Ascending aorta (tissue), 2 donors: Measurements from ENCODE around the gene TNXB. TPM values are rescaled to one million over a fixed set of nuclear protein-coding genes. Genes with fewer than 3 reads are reported as not detected.

Experiments
- DNase-seq, 2 donors: peaks; one replicate each; pipeline ENCODE4 v3.0.0-alpha.2; 2019; ENCODE audit warnings: low spot score in 2 of 2
- H3K27ac ChIP-seq, 2 donors: fragments of 200-600 bp; sonication (generic); one replicate each; pipeline ENCODE4 v1.5.1; 2016 to 2017; ENCODE audit warnings: mild to moderate bottlenecking in 1 of 2
- H3K27me3 ChIP-seq: fragments of 200-600 bp; sonication (generic); one replicate; pipeline ENCODE4 v1.5.1; 2017
- H3K36me3 ChIP-seq, 2 donors: fragments of 200-600 bp; sonication (generic); one replicate each; pipeline ENCODE4 v1.5.1; 2016
- H3K4me1 ChIP-seq, 2 donors: fragments of 200-600 bp; sonication (generic); one replicate each; pipeline ENCODE4 v1.5.1; 2016 to 2017; ENCODE audit warnings: mild to moderate bottlenecking in 1 of 2
- H3K4me3 ChIP-seq, 2 donors: fragments of 200-600 bp; sonication (generic); one replicate each; pipeline ENCODE4 v1.5.1; 2016 to 2017; ENCODE audit warnings: mild to moderate bottlenecking in 1 of 2
- H3K9me3 ChIP-seq, 2 donors: fragments of 200-600 bp; sonication (generic); one replicate each; pipeline ENCODE4 v1.5.1; 2016
- intact Hi-C: fragments of 100-400 bp; cut with DNase I; formaldehyde crosslinking; loops from one replicate; pipeline ENCODE4 v1.15.1; 2023
- total RNA-seq: library from RNA; depleted of rRNA; stranded (reverse); fragments of >200 nt; gene quantifications from one replicate; pipeline ENCODE4 v1.1.0, GENCODE V29; 2016
- TF ChIP-seq, protein P1 (sequence below), 3 experiments: fragments of 200-600 bp in 2 of 3; fragments of 450-650 bp in 1 of 3; sonication (generic) in 2 of 3; IDR thresholded peaks; one replicate each; pipeline ENCODE4 v1.5.1; 2016 to 2019; ENCODE audit warnings: antibody characterized with exemption in 3 of 3, mild to moderate bottlenecking in 1 of 3, moderate library complexity in 1 of 3

Gene TNXB
- total RNA-seq, 1 donor from 2014 or later, result 493 TPM

DNA sequence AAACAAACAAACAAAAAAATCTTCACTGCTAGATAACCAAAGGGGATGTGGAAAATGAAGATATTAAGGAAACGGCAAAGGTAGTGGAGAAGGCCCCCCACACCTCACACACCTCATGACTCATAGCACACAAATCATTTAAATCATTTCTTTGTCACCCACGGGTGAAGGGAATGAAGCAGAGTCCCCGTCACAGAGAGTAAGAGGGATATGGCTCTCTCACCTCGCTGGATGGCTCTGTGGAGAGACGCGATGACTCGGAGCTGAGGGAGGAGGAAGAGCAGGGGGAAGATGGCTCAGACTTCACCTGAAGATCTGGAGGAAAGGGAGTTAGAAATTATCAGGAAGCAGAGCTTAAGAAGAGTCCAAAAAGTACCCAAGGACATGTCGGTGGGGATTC, 17.7 kb upstream of the TNXB start:
- TF ChIP-seq, protein P1, sequence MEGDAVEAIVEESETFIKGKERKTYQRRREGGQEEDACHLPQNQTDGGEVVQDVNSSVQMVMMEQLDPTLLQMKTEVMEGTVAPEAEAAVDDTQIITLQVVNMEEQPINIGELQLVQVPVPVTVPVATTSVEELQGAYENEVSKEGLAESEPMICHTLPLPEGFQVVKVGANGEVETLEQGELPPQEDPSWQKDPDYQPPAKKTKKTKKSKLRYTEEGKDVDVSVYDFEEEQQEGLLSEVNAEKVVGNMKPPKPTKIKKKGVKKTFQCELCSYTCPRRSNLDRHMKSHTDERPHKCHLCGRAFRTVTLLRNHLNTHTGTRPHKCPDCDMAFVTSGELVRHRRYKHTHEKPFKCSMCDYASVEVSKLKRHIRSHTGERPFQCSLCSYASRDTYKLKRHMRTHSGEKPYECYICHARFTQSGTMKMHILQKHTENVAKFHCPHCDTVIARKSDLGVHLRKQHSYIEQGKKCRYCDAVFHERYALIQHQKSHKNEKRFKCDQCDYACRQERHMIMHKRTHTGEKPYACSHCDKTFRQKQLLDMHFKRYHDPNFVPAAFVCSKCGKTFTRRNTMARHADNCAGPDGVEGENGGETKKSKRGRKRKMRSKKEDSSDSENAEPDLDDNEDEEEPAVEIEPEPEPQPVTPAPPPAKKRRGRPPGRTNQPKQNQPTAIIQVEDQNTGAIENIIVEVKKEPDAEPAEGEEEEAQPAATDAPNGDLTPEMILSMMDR (IDR thresholded peaks at IDR 0.05), result no peak
- Histone ChIP-seq H3K27ac (peak overlapping the region in 1 of 2 donors; percentile 89), H3K27me3 (no peaks in the 10 kb centered on the region), H3K36me3 (peaks cover 31 to 35% of the 10 kb centered on the region in 2 donors), H3K4me3 (peak overlapping the region in 1 of 2 donors; percentile 93), H3K4me1 (peaks cover 19 to 25% of the 10 kb centered on the region in 2 donors), H3K9me3 (no peaks in the 10 kb centered on the region)
- no peak for DNase-seq
- intact Hi-C loops, result loop anchor here (5.0 kb wide), 1 partner anchor 70 kb away; no protein-coding TSS in a partner anchor

- H3K4me3 ChIP-seq, result no peak overlapping the region
- no peak for DNase-seq
- H3K27ac ChIP-seq, result no peak overlapping the region
- H3K9me3 ChIP-seq, result no peaks in the 10 kb centered on the region
- H3K27me3 ChIP-seq, result no peaks in the 10 kb centered on the region
- peaks cover 10 to 22% of the 10 kb centered on the region in 2 donors for H3K4me1 ChIP-seq
- TF ChIP-seq, protein P1 (IDR thresholded peaks at IDR 0.05), result no peak
- intact Hi-C loops, result no loop called here
- peaks cover 55 to 62% of the 10 kb centered on the region in 2 donors for H3K36me3 ChIP-seq
These were observed 14.5 kb upstream of the TNXB start for GRCh38 chr6:32123681-32124080.

- DNase-seq, result no peak
- Histone ChIP-seq H3K4me1 (peaks cover 0 to 5% of the 10 kb centered on the region in 2 donors), H3K27me3 (no peaks in the 10 kb centered on the region), H3K27ac (no peak overlapping the region), H3K36me3 (peaks cover 72 to 83% of the 10 kb centered on the region in 2 donors), H3K4me3 (no peak overlapping the region), H3K9me3 (no peaks in the 10 kb centered on the region)
- TF ChIP-seq, protein P1 (IDR thresholded peaks at IDR 0.05), result no peak
- intact Hi-C loops, result no loop called here
These were observed 11.5 kb upstream of the TNXB start for GRCh38 chr6:32120573-32121059.

- Histone ChIP-seq H3K27ac (peak overlapping the region in 1 of 2 donors; percentile 10), H3K4me3 (no peak overlapping the region), H3K9me3 (no peaks in the 10 kb centered on the region), H3K27me3 (no peaks in the 10 kb centered on the region), H3K4me1 (peaks cover 0 to 8% of the 10 kb centered on the region in 2 donors), H3K36me3 (peaks cover 60 to 70% of the 10 kb centered on the region in 2 donors)
- DNase-seq, result peak in 1 of 2 donors; percentile 90
- TF ChIP-seq, protein P1 (IDR thresholded peaks at IDR 0.05), result peak; percentile 88 to 93 (median 89)
- intact Hi-C loops, result loop anchor here (1.0 to 5.0 kb wide), 2 partner anchors 35 to 123 kb away; partner anchors contain the start of gene PPT2
These were observed 9.9 kb upstream of the TNXB start for GRCh38 chr6:32118782-32119628.

DNA sequence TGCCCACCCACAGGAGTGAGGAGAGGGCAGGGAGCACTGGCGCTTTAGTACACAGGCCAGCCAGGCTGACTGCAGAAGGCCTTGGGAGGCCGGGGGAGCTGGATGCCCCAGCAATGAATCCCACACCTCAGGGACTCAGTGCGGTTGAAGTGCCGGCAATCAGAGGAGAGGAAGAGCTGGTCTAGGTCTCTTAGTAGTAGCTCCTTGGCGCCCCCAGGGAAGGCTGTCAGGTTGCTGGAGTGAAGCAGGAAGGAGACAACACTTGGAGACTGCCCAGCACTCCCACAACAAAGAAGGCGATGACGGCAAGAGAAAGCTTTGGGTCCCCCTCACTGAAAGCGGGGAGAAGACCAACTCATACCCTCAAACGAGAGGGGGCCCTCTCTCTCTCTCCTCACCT, 8.3 kb upstream of the TNXB start:
- intact Hi-C loops, result loop anchor here (5.0 kb wide), 1 partner anchor 125 kb away; no protein-coding TSS in a partner anchor
- no peak overlapping the region for H3K27ac ChIP-seq
- no peaks in the 10 kb centered on the region for H3K27me3 ChIP-seq
- H3K9me3 ChIP-seq, result no peaks in the 10 kb centered on the region
- TF ChIP-seq, protein P1 (IDR thresholded peaks at IDR 0.05), result no peak
- H3K4me3 ChIP-seq, result no peak overlapping the region
- no peak for DNase-seq
- peaks cover 0 to 22% of the 10 kb centered on the region in 2 donors for H3K4me1 ChIP-seq
- peaks cover 51 to 67% of the 10 kb centered on the region in 2 donors for H3K36me3 ChIP-seq
